Liver (tissue), 2 donors: Measurements from ENCODE around the gene SPARC.

Experiments
- TF ChIP-seq, protein P1 (sequence below): fragments of 150-350 bp; IDR thresholded peaks from 2 replicates; pipeline ENCODE4 v1.5.1; 2017; ENCODE audit warnings: improper control_type of control experiment, low read depth, low read length; ENCODE audit not compliant: missing input control
- TF ChIP-seq, protein P2 (sequence below): IDR thresholded peaks from 2 replicates; pipeline ENCODE4 v1.6.1; 2016; ENCODE audit warnings: antibody characterized with exemption
- donor health status: healthy.

DNA sequence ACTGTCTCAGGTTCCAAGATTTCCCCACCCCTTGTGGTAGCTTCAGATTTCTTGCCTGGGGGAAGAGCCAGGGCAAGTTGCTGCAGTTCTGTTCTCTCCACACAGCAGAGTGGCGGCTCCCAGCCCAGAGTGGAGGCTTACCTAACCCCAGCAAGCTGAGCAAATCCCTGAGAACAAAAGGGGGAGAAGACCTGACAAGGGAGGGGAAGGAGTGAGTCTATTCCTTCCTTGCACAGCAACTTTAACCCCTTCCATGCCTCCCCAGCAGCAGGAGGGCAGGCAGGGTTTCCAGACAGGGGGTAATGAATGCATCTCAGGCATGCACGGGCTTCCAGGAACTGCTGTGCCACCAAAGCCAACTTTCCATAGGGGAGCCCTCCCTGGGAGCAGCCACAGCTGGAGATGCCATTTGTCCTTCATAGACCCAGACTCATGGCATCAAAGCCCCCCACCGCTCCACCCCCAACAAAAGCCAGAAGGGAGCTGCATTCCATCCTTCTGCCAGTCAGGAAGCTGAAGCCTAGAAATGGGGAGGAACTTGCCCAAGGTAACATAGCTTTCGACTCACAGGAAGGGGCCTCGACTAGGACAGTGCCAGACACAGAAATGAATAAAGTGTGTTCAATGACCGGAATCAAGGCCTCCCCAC, 66.8 kb downstream of the SPARC start:
- TF ChIP-seq, protein P1, sequence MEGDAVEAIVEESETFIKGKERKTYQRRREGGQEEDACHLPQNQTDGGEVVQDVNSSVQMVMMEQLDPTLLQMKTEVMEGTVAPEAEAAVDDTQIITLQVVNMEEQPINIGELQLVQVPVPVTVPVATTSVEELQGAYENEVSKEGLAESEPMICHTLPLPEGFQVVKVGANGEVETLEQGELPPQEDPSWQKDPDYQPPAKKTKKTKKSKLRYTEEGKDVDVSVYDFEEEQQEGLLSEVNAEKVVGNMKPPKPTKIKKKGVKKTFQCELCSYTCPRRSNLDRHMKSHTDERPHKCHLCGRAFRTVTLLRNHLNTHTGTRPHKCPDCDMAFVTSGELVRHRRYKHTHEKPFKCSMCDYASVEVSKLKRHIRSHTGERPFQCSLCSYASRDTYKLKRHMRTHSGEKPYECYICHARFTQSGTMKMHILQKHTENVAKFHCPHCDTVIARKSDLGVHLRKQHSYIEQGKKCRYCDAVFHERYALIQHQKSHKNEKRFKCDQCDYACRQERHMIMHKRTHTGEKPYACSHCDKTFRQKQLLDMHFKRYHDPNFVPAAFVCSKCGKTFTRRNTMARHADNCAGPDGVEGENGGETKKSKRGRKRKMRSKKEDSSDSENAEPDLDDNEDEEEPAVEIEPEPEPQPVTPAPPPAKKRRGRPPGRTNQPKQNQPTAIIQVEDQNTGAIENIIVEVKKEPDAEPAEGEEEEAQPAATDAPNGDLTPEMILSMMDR, result no peak
- TF ChIP-seq, protein P2, sequence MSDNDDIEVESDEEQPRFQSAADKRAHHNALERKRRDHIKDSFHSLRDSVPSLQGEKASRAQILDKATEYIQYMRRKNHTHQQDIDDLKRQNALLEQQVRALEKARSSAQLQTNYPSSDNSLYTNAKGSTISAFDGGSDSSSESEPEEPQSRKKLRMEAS, result no peak
